Measurements from ENCODE around the gene CCDC127.
"Not testable (repeated sequence)": the region's sequence is repeated elsewhere in the genome, so short reads cannot be mapped to it uniquely, and the experiment has no call there.

CCDC127 gene

GRCh38 chr5:217494-218456, at the start of gene CCDC127, which contains the start of gene SDHA:
TSS of gene CCDC127 (minus strand) at chr5:218153. CDS start at chr5:216849, 1,304 bp downstream.
TSS of gene SDHA (plus strand) at chr5:218320. CDS start at chr5:218356, 36 bp downstream.
- DNase-seq = peak; percentile 91

- no peak for DNase-seq
Measured at GRCh38 chr5:267716-268115, 49.8 kb upstream of the CCDC127 start.

- DNase-seq = peak; percentile 74
Measured at GRCh38 chr5:266311-267026, 48.5 kb upstream of the CCDC127 start.

- DNase-seq = no peak
Measured at GRCh38 chr5:264338-264737, 46.4 kb upstream of the CCDC127 start.

- DNase-seq = peak; percentile 92
Measured at GRCh38 chr5:263275-263974, 45.5 kb upstream of the CCDC127 start.

GRCh38 chr5:257148-257547, 39.2 kb upstream of the CCDC127 start:
- DNase-seq = no peak

GRCh38 chr5:256347-256746, 38.4 kb upstream of the CCDC127 start:
- not testable (repeated sequence) for DNase-seq

- not testable (repeated sequence) for DNase-seq
Measured at GRCh38 chr5:255116-255515, 37.2 kb upstream of the CCDC127 start.

- not testable (repeated sequence) for DNase-seq
Measured at GRCh38 chr5:254322-254721, 36.4 kb upstream of the CCDC127 start.

- no peak for DNase-seq
Measured at GRCh38 chr5:252546-252945, 34.6 kb upstream of the CCDC127 start.

GRCh38 chr5:251975-252374, 34.0 kb upstream of the CCDC127 start:
- not testable (repeated sequence) for DNase-seq

GRCh38 chr5:251538-251937, 33.6 kb upstream of the CCDC127 start:
- DNase-seq = not testable (repeated sequence)

- not testable (repeated sequence) for DNase-seq
Measured at GRCh38 chr5:251016-251415, 33.1 kb upstream of the CCDC127 start.

- not testable (repeated sequence) for DNase-seq
Measured at GRCh38 chr5:250396-250795, 32.4 kb upstream of the CCDC127 start.

GRCh38 chr5:245717-246116, 27.8 kb upstream of the CCDC127 start:
- DNase-seq = not testable (repeated sequence)

- not testable (repeated sequence) for DNase-seq
Measured at GRCh38 chr5:243683-244367, 25.9 kb upstream of the CCDC127 start.

- DNase-seq = not testable (repeated sequence)
Measured at GRCh38 chr5:241045-241669, 23.2 kb upstream of the CCDC127 start.

- not testable (repeated sequence) for DNase-seq
Measured at GRCh38 chr5:240550-240949, 22.6 kb upstream of the CCDC127 start.

GRCh38 chr5:237931-238330, 20.0 kb upstream of the CCDC127 start:
- DNase-seq = not testable (repeated sequence)

GRCh38 chr5:235527-235926, 17.6 kb upstream of the CCDC127 start:
- not testable (repeated sequence) for DNase-seq

- no peak for DNase-seq
Measured at GRCh38 chr5:234450-234849, 16.5 kb upstream of the CCDC127 start.

GRCh38 chr5:233426-233825, 15.5 kb upstream of the CCDC127 start:
- DNase-seq = not testable (repeated sequence)
